ENCODE results near the gene SCRN1.
"Not testable (repeated sequence)": the region's sequence is repeated elsewhere in the genome, so short reads cannot be mapped to it uniquely, and the experiment has no call there.

Gene SCRN1

DNA sequence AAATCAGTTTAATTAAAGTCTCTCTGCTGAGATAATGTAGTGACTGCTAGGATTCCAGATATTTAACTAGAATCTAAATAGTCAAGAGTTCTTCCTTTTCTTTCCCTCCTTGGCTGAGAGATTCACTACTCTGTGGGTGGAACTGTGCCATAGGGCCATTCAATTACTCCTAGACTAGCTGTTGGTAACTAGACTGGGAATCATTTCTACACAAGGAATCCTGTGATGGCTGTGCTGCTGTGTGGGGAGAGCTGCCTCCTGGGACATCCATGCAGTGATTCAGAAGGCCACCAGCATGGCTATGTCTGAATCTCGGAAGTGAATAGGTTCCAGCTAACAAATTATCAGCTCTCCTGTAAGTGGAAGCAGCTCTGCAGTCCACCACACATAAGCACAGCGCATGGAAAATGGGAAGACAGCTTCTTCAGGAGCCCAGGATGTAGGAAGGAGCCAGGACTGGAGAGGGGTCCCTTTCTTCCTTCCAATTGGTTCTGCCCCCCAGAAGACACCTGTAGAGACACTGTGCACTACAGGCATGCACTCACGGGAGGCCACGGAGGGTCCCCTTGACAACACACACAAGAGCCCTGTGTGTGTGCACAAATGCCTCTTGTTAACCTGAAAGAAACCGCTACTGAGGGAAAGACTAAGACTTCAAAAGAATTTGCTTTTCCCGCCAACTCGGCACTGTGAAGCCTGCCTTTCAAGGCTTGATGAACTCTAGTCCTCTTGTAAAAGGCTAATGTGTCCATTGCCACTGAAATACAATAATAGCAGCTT lies 66.5 kb downstream of the SCRN1 start:
- DNase-seq: no peak

- DNase-seq: peak; percentile 87
Observed at GRCh38 chr7:29921404-29922010, 68.1 kb downstream of the SCRN1 start.

- no peak for DNase-seq
Observed at GRCh38 chr7:29920491-29920890, 69.1 kb downstream of the SCRN1 start.

GRCh38 chr7:29919790-29920189 lies 69.8 kb downstream of the SCRN1 start:
- no peak for DNase-seq

GRCh38 chr7:29918850-29919249 lies 70.8 kb downstream of the SCRN1 start:
- DNase-seq: no peak

DNA sequence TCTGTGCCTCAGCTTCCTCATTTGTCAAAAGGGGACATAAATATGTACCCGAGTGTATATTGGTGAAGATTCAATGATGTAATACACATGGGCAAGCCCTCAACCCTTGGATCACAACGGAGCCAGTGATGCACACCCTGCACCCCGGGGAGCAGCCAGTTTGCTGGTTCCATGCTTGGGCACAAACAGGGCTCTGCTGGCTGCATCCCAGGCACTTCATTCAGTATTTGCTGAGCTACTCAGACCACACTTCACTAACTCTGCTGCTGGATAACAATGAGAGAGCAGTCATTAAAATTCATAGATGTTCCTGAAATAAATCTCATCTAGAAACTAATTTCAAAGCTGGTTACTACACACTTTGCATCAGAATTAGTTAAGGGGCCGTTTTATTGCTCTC lies 72.0 kb downstream of the SCRN1 start:
- no peak for DNase-seq

- DNase-seq: no peak
Observed at GRCh38 chr7:29915481-29916215, 74.0 kb downstream of the SCRN1 start.

GRCh38 chr7:29914180-29914579 lies 75.4 kb downstream of the SCRN1 start:
- no peak for DNase-seq

DNA sequence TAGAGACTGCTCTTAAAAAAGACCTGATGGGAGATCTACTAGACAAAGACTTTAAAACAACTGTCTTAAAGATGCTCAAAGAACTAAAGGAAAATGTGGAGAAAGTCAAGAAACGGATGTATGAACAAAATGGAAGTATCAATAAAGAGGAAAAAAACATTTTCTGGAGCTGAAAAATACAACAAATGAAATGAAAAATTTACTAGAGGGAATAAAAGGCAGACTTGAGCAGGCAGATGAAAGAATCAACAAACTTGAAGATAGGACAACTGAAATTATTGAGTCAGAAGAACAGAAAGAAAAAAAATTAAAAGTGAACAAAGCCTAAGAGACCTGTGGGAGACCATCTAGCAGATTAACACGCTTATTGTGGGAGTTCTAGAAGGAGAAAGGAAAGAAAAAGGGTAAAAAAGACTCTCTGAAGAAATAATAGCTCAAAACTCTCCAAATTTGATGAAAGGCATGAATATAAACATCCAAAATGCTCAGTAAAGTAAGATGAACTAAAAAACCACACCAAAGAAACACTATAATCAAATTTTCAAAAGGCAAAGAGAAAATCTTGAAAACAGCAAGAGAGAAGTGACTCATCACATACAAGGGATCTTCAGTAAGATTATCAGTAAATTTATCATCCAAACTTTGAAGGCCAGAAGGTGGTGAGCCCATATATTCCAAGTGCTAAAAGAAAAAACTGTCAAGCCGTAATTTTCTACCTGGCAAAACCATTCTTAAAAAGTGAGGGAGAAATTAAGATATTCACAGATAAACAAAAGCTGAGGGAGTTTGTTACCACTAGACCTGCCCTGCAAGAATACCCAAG lies 83.2 kb downstream of the SCRN1 start:
- DNase-seq: no peak

DNA sequence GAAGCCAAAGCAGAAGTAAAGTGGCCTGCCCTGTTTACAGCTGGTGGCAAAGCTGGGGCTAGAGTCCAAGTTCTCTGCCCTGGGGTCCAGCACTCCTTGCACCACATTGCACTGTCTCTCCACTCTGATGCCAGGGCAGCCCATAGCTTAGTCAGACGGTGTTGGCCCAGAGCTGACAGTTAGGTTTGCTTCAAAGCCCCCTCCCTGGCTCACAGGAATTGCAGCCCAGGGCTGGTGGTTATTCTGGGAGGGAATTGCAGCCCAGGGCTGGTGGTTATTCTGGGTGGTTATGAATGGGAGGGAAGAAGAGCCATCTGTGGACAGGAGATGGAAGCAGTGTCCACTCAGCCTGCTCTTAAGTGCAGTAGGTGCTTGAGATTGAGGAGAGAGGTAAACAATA lies 88.9 kb downstream of the SCRN1 start:
- no peak for DNase-seq

DNA sequence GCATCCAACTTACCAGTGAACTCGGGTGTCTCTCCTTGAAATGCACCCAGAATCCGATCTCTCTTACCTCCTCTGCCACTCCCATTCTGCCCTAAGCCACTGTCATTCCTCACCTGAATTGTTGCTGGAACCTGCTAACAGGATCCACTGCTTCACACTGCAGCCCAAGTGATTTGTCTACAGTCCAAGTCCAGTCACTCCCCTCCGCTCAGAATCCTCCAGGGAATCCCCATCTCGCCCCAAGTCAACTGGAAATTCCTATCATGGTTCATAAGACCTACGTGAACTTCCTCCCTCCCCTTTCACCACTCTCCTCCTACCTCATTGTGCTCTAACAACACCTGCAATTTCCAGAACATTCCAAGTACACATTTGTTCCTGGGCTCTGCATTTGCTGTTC lies 91.3 kb downstream of the SCRN1 start:
- DNase-seq: no peak

DNA sequence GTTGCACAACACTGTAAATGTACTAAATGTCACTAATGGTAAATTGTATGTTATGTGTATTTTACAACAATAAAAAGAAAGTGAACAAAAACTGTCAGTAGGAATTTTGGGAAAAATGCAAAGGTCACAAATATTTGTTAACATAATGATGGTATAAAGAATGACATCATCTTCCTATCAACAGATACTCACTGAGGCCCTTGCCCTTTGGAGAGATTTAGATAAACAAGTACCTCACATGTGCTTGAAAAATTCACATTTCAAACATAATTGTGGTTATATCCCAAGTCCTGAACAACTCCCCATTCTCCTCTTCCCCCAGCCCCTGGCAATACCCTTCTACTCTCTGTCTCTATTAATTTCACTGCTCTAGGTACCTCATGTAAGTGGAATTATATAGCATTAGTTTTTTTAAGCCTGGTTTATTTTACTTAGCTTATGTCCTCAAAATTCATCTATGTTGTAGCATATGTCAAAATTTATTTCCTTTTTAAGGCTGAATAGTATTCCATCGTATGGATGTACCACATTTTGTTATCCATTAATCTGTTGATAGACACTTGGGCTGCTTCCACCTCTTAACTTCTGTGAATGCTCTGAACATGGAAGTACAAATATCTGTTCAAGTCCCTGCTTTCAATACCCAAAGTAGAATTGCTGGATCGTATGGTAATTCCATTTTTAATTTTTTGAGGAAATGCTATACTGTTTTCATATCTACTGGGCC lies 92.8 kb downstream of the SCRN1 start:
- DNase-seq: no peak

- peak; percentile 29 for DNase-seq
Observed at GRCh38 chr7:29895559-29895958, 94.0 kb downstream of the SCRN1 start.

- no peak for DNase-seq
Observed at GRCh38 chr7:29894256-29894655, 95.3 kb downstream of the SCRN1 start.

DNA sequence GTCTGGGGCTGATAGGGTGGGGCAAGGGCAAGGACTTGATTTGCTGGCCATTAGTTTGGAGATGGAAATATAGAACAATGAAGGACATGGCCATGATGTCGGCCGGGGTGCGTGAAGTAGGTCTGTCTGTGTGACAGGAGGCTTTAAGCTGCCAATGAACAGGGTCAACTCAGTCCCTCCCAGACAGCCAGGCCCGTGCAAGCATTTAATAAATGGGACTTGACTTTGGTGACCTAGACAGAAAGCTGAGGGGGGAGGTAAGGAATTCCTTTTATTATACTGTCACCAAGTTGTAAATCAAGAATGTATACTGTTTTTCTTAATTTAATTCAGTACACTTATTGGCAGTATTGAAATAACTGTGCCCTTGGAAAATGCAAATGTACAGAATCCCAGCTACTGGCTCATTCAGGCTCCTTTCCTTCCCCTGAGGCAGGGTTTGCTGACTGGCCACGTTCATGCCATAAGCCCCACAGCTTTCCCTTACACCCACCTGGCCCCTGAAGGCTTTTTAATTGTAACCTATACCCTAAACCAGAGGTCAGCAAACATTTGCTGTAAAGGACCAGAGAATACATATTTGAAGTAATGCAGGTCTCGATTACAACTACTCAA lies 96.1 kb downstream of the SCRN1 start:
- no peak for DNase-seq

GRCh38 chr7:29892231-29892630 lies 97.4 kb downstream of the SCRN1 start:
- DNase-seq: peak; percentile 48

DNA sequence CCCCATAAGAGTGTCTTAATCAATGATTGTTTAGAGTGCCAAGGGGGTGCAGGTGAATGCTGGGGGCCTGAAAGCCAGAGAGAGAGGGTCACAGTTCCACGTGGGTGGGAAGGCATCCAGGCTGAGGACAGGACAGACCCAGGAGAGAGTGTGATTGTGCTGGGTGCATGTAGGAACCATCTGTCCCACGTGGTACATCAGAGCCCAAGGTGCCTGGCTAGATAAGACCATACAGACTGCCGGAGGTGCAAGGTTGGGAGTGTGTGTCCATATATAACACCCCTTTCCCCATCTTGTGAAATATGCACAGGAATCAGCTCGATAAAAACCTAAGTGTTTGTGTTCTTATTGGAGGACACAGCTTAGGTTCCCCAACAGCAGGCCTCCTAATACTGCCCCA lies 97.8 kb downstream of the SCRN1 start:
- peak; percentile 86 for DNase-seq

- not testable (repeated sequence) for DNase-seq
Observed at GRCh38 chr7:29890786-29891185, 98.8 kb downstream of the SCRN1 start.

DNA sequence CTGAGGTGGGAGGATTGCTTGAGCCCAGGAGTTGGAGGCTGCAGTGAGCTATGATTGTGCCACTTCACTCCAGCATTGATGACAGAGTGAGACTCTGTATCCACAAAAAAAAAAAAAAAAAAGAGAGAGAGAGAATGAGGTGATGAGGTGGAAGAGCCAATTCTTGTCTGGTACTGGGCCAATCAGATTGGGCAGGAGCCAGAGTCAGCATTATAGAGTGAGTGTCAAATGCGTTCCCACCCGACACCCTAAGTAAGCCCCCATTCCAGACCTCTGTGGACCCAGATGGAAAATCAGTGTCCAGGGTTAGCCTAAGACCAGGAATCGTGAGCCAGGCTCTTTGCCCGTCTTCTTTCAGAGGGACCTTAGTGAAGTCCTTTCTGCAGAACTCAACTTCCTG lies 99.3 kb downstream of the SCRN1 start:
- no peak for DNase-seq

GRCh38 chr7:29889288-29889687 lies 100.3 kb downstream of the SCRN1 start:
- DNase-seq: no peak

- no peak for DNase-seq
Observed at GRCh38 chr7:29888006-29888405, 101.6 kb downstream of the SCRN1 start.

- DNase-seq: no peak
Observed at GRCh38 chr7:29886827-29887226, 102.8 kb downstream of the SCRN1 start.
